Smooth muscle cell (in vitro differentiated cells): ENCODE measurements around the gene TTLL11. TPM values are rescaled to one million over a fixed set of nuclear protein-coding genes. Genes with fewer than 3 reads are reported as not detected.

ENCODE experiments used
- DNase-seq: peaks from one replicate; lab custom pipeline; 2025; ENCODE audit not compliant: unreplicated experiment; lab: John Stamatoyannopoulos, UW
- H2AFZ ChIP-seq: fragments of 200-600 bp; sonication (generic); 2 replicates; pipeline ENCODE4 v1.6.0; 2016; ENCODE audit warnings: antibody characterized with exemption, low read depth, mild to moderate bottlenecking
- H3F3A ChIP-seq: fragments of 200-600 bp; sonication (generic); 2 replicates; pipeline ENCODE4 v1.6.0; 2017; ENCODE audit warnings: antibody characterized with exemption, low read depth
- H3K27ac ChIP-seq: fragments of 200-600 bp; sonication (generic); 2 replicates; pipeline ENCODE4 v1.5.1; 2016; ENCODE audit warnings: low read depth, mild to moderate bottlenecking
- H3K27me3 ChIP-seq: fragments of 200-600 bp; sonication (generic); 2 replicates; pipeline ENCODE4 v1.6.1; 2016; ENCODE audit warnings: low read depth, mild to moderate bottlenecking
- H3K36me3 ChIP-seq: fragments of 200-600 bp; sonication (generic); 2 replicates; pipeline ENCODE4 v1.5.1; 2016; ENCODE audit warnings: low read depth
- H3K4me1 ChIP-seq: fragments of 200-600 bp; sonication (generic); 2 replicates; pipeline ENCODE4 v1.5.1; 2016; ENCODE audit warnings: low read depth
- H3K4me2 ChIP-seq: fragments of 200-600 bp; sonication (generic); 2 replicates; pipeline ENCODE4 v1.6.0; 2016; ENCODE audit warnings: mild to moderate bottlenecking
- H3K4me3 ChIP-seq: fragments of 200-600 bp; sonication (generic); 2 replicates; pipeline ENCODE4 v1.5.1; 2016; ENCODE audit warnings: mild to moderate bottlenecking
- H3K79me2 ChIP-seq: fragments of 200-600 bp; sonication (generic); 2 replicates; pipeline ENCODE4 v1.6.0; 2016; ENCODE audit warnings: low read depth, mild to moderate bottlenecking
- H3K9ac ChIP-seq: fragments of 200-600 bp; sonication (generic); 2 replicates; pipeline ENCODE4 v1.6.0; 2016; ENCODE audit warnings: low read depth
- H3K9me3 ChIP-seq: fragments of 200-600 bp; sonication (generic); replicated peaks from 2 replicates; pipeline ENCODE4 v1.5.1; 2016; ENCODE audit warnings: low read depth
- H4K20me1 ChIP-seq: fragments of 200-600 bp; sonication (generic); 2 replicates; pipeline ENCODE4 v1.6.0; 2016; ENCODE audit warnings: low read depth
- WGBS: methylation state at CpG from one replicate; pipeline ENCODE4 v1.1.7; 2016; ENCODE audit warnings: low lambda C conversion rate; 5-methylcytosine and 5-hydroxymethylcytosine counted together
- polyA plus RNA-seq: library from polyadenylated mRNA; unstranded; fragments of >200 nt; fragmentation: Nextera tagmentation; extraction: Ambion mirVana; gene quantifications from 2 replicates; pipeline ENCODE4 v1.2.1, GENCODE V29; 2016
- total RNA-seq: library from RNA; depleted of rRNA; stranded (reverse); fragments of >200 nt; gene quantifications from 2 replicates; pipeline ENCODE4 v1.2.3, GENCODE V29; 2014
- TF ChIP-seq, protein P1 (sequence below): fragments of 200-600 bp; sonication (generic); IDR thresholded peaks from 2 replicates; pipeline ENCODE4 v1.5.1; 2017; ENCODE audit warnings: borderline replicate concordance, mild to moderate bottlenecking, antibody characterized with exemption; ENCODE audit not compliant: insufficient read depth, poor library complexity, severe bottlenecking

The TTLL11 gene
- total and polyA plus RNA-seq, 2 experiments from 2014 or later, result 2.6 to 3.7 TPM

DNA sequence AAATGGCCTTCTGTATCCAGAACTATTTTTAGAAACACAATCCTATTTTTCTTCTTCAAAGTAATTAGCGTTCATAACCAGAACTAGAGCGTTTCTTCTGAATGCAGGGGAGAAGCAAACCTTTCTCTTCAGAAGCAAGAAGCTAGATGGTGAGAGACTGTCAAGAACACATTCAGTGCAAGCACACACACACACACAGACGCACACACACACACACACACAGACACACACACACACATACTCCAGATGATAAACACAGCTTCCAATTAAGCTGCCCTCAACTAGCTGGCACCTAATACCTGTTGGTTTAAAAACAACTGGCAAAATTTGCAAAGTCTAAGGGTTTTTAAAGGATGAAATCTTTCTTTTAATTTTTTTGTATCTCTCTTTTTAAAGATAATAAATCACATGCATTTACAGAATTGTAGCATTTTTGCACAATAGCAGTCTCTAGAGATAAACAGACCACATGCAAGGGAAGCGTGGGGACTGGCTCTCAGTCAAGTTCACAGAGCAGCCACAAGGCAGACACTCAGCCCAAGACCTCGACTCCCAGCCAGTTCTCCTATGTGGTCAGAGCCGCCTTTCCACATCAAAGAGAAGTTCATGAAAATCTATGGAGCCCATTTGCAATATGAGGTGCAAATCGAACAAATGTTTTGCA is 138.5 kb downstream of the TTLL11 start:
- WGBS, result 28% methylated on average over 7 of the region's 7 CpGs
- Histone ChIP-seq H3K9ac (no peak overlapping the region), H3K4me3 (no peak overlapping the region), H3K9me3 (no peaks in the 10 kb centered on the region), H3K36me3 (no peaks in the 10 kb centered on the region), H3F3A (no peaks in the 10 kb centered on the region), H4K20me1 (no peaks in the 10 kb centered on the region), H3K79me2 (no peaks in the 10 kb centered on the region), H2AFZ (no peak overlapping the region), H3K4me1 (no peaks in the 10 kb centered on the region), H3K27me3 (no peaks in the 10 kb centered on the region), H3K27ac (peak overlapping the region; percentile 5), H3K4me2 (peak overlapping the region; percentile 20)
- TF ChIP-seq, protein P1, sequence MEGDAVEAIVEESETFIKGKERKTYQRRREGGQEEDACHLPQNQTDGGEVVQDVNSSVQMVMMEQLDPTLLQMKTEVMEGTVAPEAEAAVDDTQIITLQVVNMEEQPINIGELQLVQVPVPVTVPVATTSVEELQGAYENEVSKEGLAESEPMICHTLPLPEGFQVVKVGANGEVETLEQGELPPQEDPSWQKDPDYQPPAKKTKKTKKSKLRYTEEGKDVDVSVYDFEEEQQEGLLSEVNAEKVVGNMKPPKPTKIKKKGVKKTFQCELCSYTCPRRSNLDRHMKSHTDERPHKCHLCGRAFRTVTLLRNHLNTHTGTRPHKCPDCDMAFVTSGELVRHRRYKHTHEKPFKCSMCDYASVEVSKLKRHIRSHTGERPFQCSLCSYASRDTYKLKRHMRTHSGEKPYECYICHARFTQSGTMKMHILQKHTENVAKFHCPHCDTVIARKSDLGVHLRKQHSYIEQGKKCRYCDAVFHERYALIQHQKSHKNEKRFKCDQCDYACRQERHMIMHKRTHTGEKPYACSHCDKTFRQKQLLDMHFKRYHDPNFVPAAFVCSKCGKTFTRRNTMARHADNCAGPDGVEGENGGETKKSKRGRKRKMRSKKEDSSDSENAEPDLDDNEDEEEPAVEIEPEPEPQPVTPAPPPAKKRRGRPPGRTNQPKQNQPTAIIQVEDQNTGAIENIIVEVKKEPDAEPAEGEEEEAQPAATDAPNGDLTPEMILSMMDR, result no peak
- DNase-seq, result no peak

DNA sequence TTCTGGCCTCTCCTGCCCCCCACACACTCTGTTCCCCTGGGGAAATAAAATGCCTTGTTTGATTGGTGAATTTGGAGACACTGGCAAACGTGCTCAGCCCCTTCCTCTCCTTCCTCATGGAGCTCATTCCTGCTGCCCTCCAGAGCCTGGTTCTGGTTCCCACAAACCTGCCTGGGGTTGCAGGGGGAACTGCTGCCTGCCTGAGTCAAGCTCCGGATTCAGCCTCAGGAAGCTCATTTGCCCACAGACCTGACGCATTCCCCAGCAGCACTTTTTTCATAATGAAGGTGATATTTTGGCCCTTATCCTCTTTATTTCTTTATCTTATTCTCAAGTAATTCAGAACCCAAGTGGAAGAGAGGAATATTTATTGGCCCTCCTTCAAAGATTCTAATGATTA is 140.5 kb downstream of the TTLL11 start:
- DNase-seq, result no peak
- Histone ChIP-seq H3K9me3 (no peaks in the 10 kb centered on the region), H3K27me3 (no peaks in the 10 kb centered on the region), H3K9ac (no peak overlapping the region), H3F3A (no peaks in the 10 kb centered on the region), H3K27ac (no peak overlapping the region), H4K20me1 (no peaks in the 10 kb centered on the region), H3K4me3 (no peak overlapping the region), H3K79me2 (no peaks in the 10 kb centered on the region), H3K4me2 (no peak overlapping the region), H2AFZ (no peak overlapping the region), H3K4me1 (no peaks in the 10 kb centered on the region), H3K36me3 (no peaks in the 10 kb centered on the region)
- TF ChIP-seq, protein P1, result no peak
- 64% methylated on average over 3 of the region's 3 CpGs for WGBS

DNA sequence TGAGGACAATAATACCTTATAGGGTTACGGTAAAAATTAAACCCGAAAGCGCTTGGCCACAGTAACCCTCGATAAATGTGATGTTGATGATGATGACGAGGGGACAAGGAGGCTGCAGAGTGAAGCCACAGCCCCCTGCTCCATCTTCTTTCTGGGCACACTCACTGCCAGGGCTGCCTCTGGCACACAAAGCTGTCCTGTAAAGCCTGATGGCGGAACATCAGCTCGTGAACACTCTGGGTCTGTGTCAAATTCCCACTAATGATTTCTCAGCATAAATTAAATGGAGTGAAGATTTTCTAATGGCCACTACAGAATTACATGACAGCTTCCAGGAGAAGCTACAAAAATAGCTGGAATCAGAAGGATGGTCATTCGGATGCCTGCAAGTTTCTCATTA is 142.2 kb downstream of the TTLL11 start:
- Histone ChIP-seq H3K9me3 (no peaks in the 10 kb centered on the region), H3K27me3 (no peaks in the 10 kb centered on the region), H3K27ac (no peak overlapping the region), H3K4me2 (no peak overlapping the region), H3F3A (no peaks in the 10 kb centered on the region), H3K4me3 (no peak overlapping the region), H3K79me2 (no peaks in the 10 kb centered on the region), H3K36me3 (no peaks in the 10 kb centered on the region), H3K4me1 (no peaks in the 10 kb centered on the region), H2AFZ (no peak overlapping the region), H4K20me1 (no peaks in the 10 kb centered on the region), H3K9ac (no peak overlapping the region)
- TF ChIP-seq, protein P1, result no peak
- DNase-seq, result no peak
- 95% methylated on average over 8 of the region's 8 CpGs for WGBS

DNA sequence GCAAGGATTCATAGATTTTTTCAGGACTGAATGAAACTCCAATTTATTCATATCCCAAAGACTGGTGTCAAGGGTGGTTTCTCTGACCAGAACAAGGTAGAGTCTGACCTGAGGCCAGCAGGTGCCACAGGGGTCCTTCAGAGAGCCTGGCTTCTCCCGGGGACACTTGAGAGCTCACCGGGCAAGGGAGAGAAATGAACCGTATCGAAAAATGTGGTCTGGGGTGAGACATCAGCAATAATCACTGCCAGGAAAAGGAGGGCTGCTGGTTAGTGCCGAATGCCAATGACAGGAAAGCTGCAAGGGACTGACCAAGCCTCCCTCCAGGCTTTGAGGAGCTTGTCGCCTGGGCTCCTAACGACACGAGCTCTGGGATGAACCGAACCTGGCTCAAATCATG is 142.7 kb downstream of the TTLL11 start:
- H2AFZ ChIP-seq, result no peak overlapping the region

More for the DNA sequence above, 142.7 kb downstream of the TTLL11 start:
- Histone ChIP-seq H3K9ac (no peak overlapping the region), H3K4me2 (no peak overlapping the region), H3K4me3 (no peak overlapping the region), H3K27ac (no peak overlapping the region), H3K4me1 (peaks cover under 1% of the 10 kb centered on the region), H3F3A (no peaks in the 10 kb centered on the region), H4K20me1 (no peaks in the 10 kb centered on the region), H3K79me2 (no peaks in the 10 kb centered on the region), H3K27me3 (no peaks in the 10 kb centered on the region), H3K9me3 (no peaks in the 10 kb centered on the region), H3K36me3 (no peaks in the 10 kb centered on the region)
- WGBS, result 92% methylated on average over 9 of the region's 9 CpGs
- no peak for DNase-seq
- TF ChIP-seq, protein P1, result no peak
